ENCODE data around the gene ZRANB1.

DNA sequence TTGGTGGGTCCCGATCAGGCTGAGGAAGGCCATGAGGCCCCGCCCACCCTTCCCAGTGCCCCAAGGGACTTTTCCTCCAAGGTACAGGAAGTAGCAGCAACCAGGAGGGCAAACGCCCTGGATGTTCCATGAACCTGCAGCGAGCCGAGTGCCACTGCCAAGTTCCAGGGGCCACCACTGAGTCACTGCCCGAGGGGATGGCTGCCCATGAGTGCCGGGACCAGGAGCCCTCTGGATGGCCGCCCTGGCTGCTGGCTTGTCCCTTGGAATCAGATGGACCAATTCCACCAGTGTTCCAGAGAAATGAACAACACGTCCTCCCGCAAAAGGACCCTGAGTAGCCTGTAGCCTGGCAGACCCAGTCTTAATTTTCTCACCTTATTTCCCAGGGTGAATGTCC is 74.2 kb downstream of the ZRANB1 start:
- TF ChIP-seq CTCF (IDR thresholded peaks at IDR 0.05; ENCODE audit: low read length) (no peak), EZH2 (IDR thresholded peaks at IDR 0.05; ENCODE audit: borderline replicate concordance, low read length) (no peak)

Measured in OCI-LY1 (cell line).